ENCODE measurements around the gene CNTNAP4.

CNTNAP4 gene

DNA sequence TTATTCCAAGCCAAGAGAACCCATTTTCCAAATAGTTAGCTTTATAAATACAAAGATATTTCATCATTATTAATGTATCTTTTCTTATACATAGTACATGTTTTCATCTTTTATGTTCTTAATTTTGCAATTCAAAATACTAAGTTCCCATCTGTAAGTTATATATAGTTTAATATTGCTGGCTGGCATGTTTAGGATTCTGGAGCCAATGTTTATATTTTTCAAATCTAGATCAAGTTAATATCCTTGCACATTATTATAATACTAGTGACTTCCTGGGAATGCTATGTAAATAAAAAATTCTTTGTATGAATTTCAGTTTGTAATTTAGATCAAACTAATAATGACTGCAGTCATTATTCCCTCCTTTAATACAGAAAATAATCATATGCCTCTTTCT is 189.7 kb downstream of the CNTNAP4 start:
- no peak overlapping the region for H3K4me3 ChIP-seq (ENCODE audit: low read length)
- TF ChIP-seq, protein P1, sequence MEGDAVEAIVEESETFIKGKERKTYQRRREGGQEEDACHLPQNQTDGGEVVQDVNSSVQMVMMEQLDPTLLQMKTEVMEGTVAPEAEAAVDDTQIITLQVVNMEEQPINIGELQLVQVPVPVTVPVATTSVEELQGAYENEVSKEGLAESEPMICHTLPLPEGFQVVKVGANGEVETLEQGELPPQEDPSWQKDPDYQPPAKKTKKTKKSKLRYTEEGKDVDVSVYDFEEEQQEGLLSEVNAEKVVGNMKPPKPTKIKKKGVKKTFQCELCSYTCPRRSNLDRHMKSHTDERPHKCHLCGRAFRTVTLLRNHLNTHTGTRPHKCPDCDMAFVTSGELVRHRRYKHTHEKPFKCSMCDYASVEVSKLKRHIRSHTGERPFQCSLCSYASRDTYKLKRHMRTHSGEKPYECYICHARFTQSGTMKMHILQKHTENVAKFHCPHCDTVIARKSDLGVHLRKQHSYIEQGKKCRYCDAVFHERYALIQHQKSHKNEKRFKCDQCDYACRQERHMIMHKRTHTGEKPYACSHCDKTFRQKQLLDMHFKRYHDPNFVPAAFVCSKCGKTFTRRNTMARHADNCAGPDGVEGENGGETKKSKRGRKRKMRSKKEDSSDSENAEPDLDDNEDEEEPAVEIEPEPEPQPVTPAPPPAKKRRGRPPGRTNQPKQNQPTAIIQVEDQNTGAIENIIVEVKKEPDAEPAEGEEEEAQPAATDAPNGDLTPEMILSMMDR (IDR thresholded peaks at IDR 0.05; ENCODE audit: insufficient read depth, low read depth, low read length, missing control alignments): no peak
- DNase-seq (ENCODE audit: low read depth): no peak

DNA sequence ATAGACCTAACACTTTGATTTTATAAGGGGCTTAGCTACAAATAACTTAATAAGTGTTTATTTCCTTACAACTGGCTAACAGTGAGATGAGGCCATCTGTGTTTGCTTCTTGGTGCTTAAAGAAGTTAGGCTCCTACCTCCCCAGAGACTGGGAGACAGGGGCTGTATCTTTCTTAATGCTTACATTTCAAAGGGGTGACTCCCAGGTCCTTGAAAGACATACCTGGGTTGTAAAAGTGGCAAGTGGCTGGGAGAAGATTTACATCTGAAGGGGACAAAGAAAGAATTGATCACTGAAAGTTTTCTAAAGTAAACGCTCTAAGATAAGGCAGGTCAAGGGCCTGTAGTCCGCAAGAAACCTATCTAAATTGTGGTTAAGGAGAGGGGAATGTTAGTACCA is 196.8 kb downstream of the CNTNAP4 start:
- no peak for DNase-seq (ENCODE audit: low read depth)
- TF ChIP-seq, protein P1 (IDR thresholded peaks at IDR 0.05; ENCODE audit: insufficient read depth, low read depth, low read length, missing control alignments): no peak
- H3K4me3 ChIP-seq (ENCODE audit: low read length): no peak overlapping the region

- DNase-seq (ENCODE audit: low read depth): no peak
- no peak overlapping the region for H3K4me3 ChIP-seq (ENCODE audit: low read length)
- TF ChIP-seq, protein P1 (IDR thresholded peaks at IDR 0.05; ENCODE audit: insufficient read depth, low read depth, low read length, missing control alignments): no peak
Observed at GRCh38 chr16:76478105-76478504, 200.9 kb downstream of the CNTNAP4 start.

- TF ChIP-seq, protein P1 (IDR thresholded peaks at IDR 0.05; ENCODE audit: insufficient read depth, low read depth, low read length, missing control alignments): no peak
- no peak for DNase-seq (ENCODE audit: low read depth)
- no peak overlapping the region for H3K4me3 ChIP-seq (ENCODE audit: low read length)
Observed at GRCh38 chr16:76483307-76483909, 206.2 kb downstream of the CNTNAP4 start.

DNA sequence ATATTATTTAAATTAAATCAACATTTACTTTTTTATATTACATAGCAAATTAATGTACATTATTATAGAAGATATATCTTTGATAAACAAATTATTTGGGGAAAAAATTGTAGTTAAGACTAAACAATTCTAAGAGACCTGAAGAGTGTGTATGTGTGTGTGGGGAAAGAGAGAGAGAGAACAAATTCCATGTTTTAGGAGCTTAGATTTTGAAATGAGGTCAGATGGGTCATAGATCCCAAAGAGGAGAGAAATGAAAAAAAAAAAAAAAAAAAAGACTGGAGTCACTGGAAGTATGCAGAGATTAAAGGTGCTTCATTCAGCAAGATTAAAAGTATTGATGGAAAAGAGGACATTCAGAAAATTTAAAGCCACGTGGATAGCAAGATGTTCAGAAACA is 206.8 kb downstream of the CNTNAP4 start:
- no peak for DNase-seq (ENCODE audit: low read depth)
- no peak overlapping the region for H3K4me3 ChIP-seq (ENCODE audit: low read length)
- TF ChIP-seq, protein P1 (IDR thresholded peaks at IDR 0.05; ENCODE audit: insufficient read depth, low read depth, low read length, missing control alignments): no peak

DNA sequence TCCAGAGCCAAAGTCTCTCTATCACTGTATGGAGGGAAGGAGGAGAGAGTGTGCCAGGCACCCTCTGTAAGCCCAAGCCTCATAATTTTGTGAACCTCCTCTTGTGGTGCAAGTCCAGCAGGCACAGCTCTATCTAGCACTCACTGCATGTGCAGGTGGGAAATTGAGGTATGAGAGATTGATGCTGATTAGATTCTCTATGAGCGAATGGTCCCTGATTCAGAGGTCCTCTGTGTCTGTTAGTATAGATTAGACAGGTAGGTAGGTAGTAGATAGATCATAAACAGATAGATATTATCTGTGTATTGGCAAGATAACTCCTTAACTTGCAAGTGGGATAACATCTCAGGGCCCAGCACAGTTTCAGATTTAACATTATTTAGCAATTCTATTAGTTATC is 209.5 kb downstream of the CNTNAP4 start:
- no peak for DNase-seq (ENCODE audit: low read depth)
- TF ChIP-seq, protein P1 (IDR thresholded peaks at IDR 0.05; ENCODE audit: insufficient read depth, low read depth, low read length, missing control alignments): no peak
- H3K4me3 ChIP-seq (ENCODE audit: low read length): no peak overlapping the region

DNA sequence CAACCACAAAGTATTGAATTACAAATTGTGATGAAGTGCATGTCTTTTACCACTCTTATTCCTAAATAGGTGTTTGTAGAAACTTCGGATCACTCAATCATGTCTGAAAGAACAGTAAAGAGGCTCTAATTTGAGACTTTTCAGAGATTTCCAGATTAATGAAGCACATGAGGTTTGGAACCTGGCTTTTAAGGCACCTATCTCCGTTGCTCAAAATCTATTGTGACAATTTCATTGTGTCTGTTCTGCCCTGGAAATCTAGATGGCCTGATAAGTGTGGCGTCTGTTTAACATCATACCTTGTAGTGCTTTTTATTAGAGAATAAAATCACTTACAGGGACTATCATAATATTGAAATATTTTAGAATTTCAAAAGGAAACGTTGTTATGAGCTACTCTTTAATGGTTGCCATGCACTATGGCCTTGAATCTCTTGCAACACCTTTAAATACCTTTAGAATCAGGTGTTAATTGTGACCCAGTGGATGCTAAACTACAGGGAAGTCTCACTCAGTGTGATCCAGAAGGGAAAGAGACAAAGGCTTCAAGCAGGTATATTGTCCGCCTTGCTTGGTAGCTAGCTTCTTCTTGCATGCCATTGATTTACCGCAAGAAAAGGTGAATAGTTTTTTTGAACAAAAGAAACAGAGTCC is 210.3 kb downstream of the CNTNAP4 start:
- no peak overlapping the region for H3K4me3 ChIP-seq (ENCODE audit: low read length)
- no peak for DNase-seq (ENCODE audit: low read depth)
- TF ChIP-seq, protein P1 (IDR thresholded peaks at IDR 0.05; ENCODE audit: insufficient read depth, low read depth, low read length, missing control alignments): no peak

All from epithelial cell of esophagus (primary cell).